ENCODE data around the gene BTN3A1.

DNA sequence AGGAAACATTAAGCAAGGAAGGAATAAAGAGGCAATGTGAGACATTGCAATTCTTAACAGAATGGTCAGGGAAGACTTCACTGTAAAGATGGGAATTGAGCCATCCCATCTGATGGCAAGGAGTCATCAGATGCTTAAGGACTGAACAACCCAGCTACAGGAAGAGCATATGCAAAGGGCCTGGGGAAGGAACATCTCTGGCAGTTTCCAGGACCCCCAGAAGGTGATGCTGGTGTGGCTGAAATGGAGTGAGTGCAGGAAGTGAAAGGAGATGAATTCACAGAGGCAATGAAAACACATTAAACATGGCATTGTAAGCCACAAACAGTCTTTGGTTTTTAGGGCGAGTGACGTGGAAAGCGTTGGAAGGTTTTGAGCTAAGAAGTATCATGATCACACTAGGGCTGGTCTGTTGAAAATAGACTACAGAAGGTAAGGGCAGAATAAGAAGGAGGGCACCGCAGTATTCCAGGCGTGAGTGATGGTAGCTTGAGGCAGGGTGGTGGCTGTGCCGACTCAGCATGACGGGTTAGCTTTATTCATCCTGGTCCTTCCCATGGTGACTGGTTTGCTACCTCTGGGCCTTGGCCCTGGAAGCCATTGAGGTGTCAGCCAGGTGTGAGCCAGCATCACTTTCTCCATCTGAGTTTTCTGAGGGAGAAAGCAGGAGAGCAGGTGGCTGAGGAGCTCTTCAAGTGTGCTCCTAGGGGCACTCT, 62.5 kb downstream of the BTN3A1 start:
- TF ChIP-seq YY1 (IDR thresholded peaks at IDR 0.05; ENCODE audit: insufficient read depth, insufficient read length) = no peak
- no peak for TF ChIP-seq ZNF274 (IDR thresholded peaks at IDR 0.05; ENCODE audit: low read depth, low read length)
- no peak for TF ChIP-seq SUZ12 (IDR thresholded peaks at IDR 0.05; ENCODE audit: extremely low read depth, insufficient read depth, insufficient read length)

All from NT2/D1 (cell line).